HEK293 (cell line): ENCODE measurements around the gene SCN3A.

ENCODE experiments used
- BCL11B ChIP-seq: fragments of 450-650 bp; formaldehyde crosslinking; IDR thresholded peaks from 2 replicates; pipeline ENCODE4 v1.5.1; 2016; ENCODE audit warnings: low read depth, missing biosample characterization, missing genetic modification characterization
- KLF16 ChIP-seq: fragments of 450-650 bp; formaldehyde crosslinking; IDR thresholded peaks from 2 replicates; pipeline ENCODE4 v1.5.1; 2017; ENCODE audit warnings: missing biosample characterization, missing genetic modification characterization
- SP3 ChIP-seq: fragments of 450-650 bp; formaldehyde crosslinking; IDR thresholded peaks from 2 replicates; pipeline ENCODE4 v1.5.1; 2016; ENCODE audit warnings: missing biosample characterization, missing genetic modification characterization
- YY1 ChIP-seq: fragments of 450-650 bp; formaldehyde crosslinking; IDR thresholded peaks from 2 replicates; pipeline ENCODE4 v1.5.1; 2018; ENCODE audit warnings: missing biosample characterization, missing genetic modification characterization
- ZBTB7A ChIP-seq: fragments of 450-650 bp; formaldehyde crosslinking; IDR thresholded peaks from 2 replicates; pipeline ENCODE4 v1.5.1; 2016; ENCODE audit warnings: low read depth, missing biosample characterization, missing genetic modification characterization
- ZNF140 ChIP-seq: fragments of 450-650 bp; formaldehyde crosslinking; IDR thresholded peaks from 2 replicates; pipeline ENCODE4 v1.5.1; 2016; ENCODE audit warnings: missing biosample characterization, missing genetic modification characterization
- ZNF24 ChIP-seq: fragments of 450-650 bp; formaldehyde crosslinking; IDR thresholded peaks from 2 replicates; pipeline ENCODE4 v1.5.1; 2016; ENCODE audit warnings: missing biosample characterization, missing genetic modification characterization
- ZNF266 ChIP-seq: fragments of 450-650 bp; formaldehyde crosslinking; IDR thresholded peaks from 2 replicates; pipeline ENCODE4 v1.5.1; 2016; ENCODE audit warnings: missing biosample characterization, missing genetic modification characterization, low read depth
- ZNF529 ChIP-seq: fragments of 450-650 bp; formaldehyde crosslinking; IDR thresholded peaks from 2 replicates; pipeline ENCODE4 v1.5.1; 2017; ENCODE audit warnings: missing genetic modification characterization, missing biosample characterization; ENCODE audit not compliant: insufficient replicate concordance
- ZNF558 ChIP-seq: fragments of 450-650 bp; formaldehyde crosslinking; IDR thresholded peaks from 2 replicates; pipeline ENCODE4 v1.5.1; 2016; ENCODE audit warnings: missing biosample characterization, missing genetic modification characterization
- ZNF768 ChIP-seq: fragments of 450-650 bp; formaldehyde crosslinking; IDR thresholded peaks from 2 replicates; pipeline ENCODE4 v1.5.1; 2018; ENCODE audit warnings: missing biosample characterization, mild to moderate bottlenecking, missing genetic modification characterization
- TF ChIP-seq, protein P1 (sequence below): fragments of 450-650 bp; formaldehyde crosslinking; IDR thresholded peaks from 2 replicates; pipeline ENCODE4 v1.5.1; 2016; ENCODE audit warnings: missing biosample characterization, missing genetic modification characterization
- TF ChIP-seq, protein P2 (sequence below): fragments of 450-650 bp; IDR thresholded peaks from 2 replicates; pipeline ENCODE4 v1.5.1; 2018; ENCODE audit warnings: missing biosample characterization, mild to moderate bottlenecking, missing genetic modification characterization

DNA sequence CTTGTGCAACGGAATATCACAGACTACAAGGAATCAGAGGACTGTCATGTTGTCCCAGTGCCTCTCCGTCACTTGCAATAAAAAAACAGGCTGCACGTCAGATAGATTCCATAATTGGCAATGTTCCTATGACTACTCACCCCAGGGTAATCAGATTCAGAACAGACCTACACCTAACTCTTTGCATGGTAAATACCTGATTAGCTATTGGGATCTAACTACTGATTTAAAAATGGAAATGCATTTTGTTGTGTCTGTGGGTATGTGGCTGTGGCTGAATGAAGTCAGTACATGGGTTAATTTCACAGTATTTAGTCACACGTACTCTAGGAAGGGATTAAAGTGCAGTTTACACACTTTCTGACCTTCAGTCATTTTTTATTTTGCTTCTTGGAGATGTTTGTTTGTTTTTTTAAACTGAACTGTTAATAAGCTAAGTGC, 91.7 kb downstream of the SCN3A start:
- TF ChIP-seq KLF16 (tag by site-specific recombination) (no peak), ZNF768 (tag by site-specific recombination) (no peak), ZNF558 (tag by site-specific recombination) (no peak), ZNF529 (no peak), SP3 (no peak), BCL11B (tag by site-specific recombination) (no peak), ZNF24 (tag by site-specific recombination) (no peak), YY1 (tag by site-specific recombination) (no peak), ZNF266 (tag by site-specific recombination) (no peak), ZNF140 (no peak), ZBTB7A (no peak)
- TF ChIP-seq, protein P1, sequence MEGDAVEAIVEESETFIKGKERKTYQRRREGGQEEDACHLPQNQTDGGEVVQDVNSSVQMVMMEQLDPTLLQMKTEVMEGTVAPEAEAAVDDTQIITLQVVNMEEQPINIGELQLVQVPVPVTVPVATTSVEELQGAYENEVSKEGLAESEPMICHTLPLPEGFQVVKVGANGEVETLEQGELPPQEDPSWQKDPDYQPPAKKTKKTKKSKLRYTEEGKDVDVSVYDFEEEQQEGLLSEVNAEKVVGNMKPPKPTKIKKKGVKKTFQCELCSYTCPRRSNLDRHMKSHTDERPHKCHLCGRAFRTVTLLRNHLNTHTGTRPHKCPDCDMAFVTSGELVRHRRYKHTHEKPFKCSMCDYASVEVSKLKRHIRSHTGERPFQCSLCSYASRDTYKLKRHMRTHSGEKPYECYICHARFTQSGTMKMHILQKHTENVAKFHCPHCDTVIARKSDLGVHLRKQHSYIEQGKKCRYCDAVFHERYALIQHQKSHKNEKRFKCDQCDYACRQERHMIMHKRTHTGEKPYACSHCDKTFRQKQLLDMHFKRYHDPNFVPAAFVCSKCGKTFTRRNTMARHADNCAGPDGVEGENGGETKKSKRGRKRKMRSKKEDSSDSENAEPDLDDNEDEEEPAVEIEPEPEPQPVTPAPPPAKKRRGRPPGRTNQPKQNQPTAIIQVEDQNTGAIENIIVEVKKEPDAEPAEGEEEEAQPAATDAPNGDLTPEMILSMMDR (tag by site-specific recombination): no peak
- TF ChIP-seq, protein P2, sequence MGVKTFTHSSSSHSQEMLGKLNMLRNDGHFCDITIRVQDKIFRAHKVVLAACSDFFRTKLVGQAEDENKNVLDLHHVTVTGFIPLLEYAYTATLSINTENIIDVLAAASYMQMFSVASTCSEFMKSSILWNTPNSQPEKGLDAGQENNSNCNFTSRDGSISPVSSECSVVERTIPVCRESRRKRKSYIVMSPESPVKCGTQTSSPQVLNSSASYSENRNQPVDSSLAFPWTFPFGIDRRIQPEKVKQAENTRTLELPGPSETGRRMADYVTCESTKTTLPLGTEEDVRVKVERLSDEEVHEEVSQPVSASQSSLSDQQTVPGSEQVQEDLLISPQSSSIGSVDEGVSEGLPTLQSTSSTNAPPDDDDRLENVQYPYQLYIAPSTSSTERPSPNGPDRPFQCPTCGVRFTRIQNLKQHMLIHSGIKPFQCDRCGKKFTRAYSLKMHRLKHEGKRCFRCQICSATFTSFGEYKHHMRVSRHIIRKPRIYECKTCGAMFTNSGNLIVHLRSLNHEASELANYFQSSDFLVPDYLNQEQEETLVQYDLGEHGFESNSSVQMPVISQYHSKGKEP (tag by site-specific recombination): no peak
